GM10847 (cell line): ENCODE data around the gene KRTCAP3.

ENCODE experiments used
- POLR2A ChIP-seq: IDR thresholded peaks from 2 replicates; pipeline ENCODE4 v1.6.1; 2011; ENCODE audit not compliant: insufficient read length; ENCODE audit errors: extremely low read depth

KRTCAP3 gene

GRCh38 chr2:27441958-27442919 lies at the start of gene KRTCAP3:
KRTCAP3 (plus strand) TSS chr2:27442381; CDS start chr2:27442413, 32 bp downstream.
- TF ChIP-seq POLR2A, result no peak

- TF ChIP-seq POLR2A, result no peak
These were observed 49.0 kb upstream of the KRTCAP3 start for GRCh38 chr2:27393225-27393624.

- no peak for TF ChIP-seq POLR2A
These were observed 43.2 kb upstream of the KRTCAP3 start for GRCh38 chr2:27398962-27399361.

GRCh38 chr2:27400348-27401135 lies 41.6 kb upstream of the KRTCAP3 start:
- no peak for TF ChIP-seq POLR2A

GRCh38 chr2:27407798-27408491 lies 34.2 kb upstream of the KRTCAP3 start:
- no peak for TF ChIP-seq POLR2A

- TF ChIP-seq POLR2A, result no peak
These were observed 33.4 kb upstream of the KRTCAP3 start for GRCh38 chr2:27408601-27409320.

- TF ChIP-seq POLR2A, result peak; percentile 92
These were observed 32.7 kb upstream of the KRTCAP3 start, which contains the start of gene PPM1G for GRCh38 chr2:27409321-27410073. PPM1G (minus strand) TSS chr2:27409591; CDS start chr2:27409422, 169 bp downstream.

GRCh38 chr2:27412419-27413152 lies 29.6 kb upstream of the KRTCAP3 start:
- no peak for TF ChIP-seq POLR2A

- TF ChIP-seq POLR2A, result no peak
These were observed 26.0 kb upstream of the KRTCAP3 start for GRCh38 chr2:27416151-27416550.

GRCh38 chr2:27420996-27421395 lies 21.2 kb upstream of the KRTCAP3 start:
- TF ChIP-seq POLR2A, result no peak

GRCh38 chr2:27421660-27422250 lies 20.4 kb upstream of the KRTCAP3 start:
- no peak for TF ChIP-seq POLR2A

- TF ChIP-seq POLR2A, result no peak
These were observed 19.2 kb upstream of the KRTCAP3 start for GRCh38 chr2:27422958-27423357.

- TF ChIP-seq POLR2A, result no peak
These were observed 14.3 kb upstream of the KRTCAP3 start for GRCh38 chr2:27427863-27428212.
